ENCODE data around the gene CNN1. TPM values are rescaled to one million over a fixed set of nuclear protein-coding genes. Genes with fewer than 3 reads are reported as not detected.

CNN1 gene
- total and polyA plus RNA-seq, 9 of the 15 experiments (the other 6 are each of a cell fraction or from before 2014, with no cell fraction given) = 0.23 to 10.6 (median 5.2) TPM

DNA sequence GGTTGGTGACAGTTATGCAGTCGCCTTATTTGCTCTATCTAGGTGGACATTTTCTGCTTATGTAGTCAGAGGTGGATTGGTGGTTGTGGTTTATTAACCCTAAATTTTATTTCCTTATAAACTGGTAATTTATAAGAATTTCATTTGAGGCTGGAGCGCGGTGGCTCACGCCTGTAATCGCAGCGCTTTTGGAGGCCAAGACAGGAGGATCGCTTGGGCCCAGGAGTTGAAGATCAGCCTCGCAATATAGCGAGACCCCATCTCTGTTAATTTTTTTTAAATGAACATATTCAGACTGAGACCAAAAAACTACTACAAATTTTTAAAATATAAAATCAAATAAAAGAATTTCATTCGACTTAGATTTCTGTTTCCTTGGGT lies 59.4 kb downstream of the CNN1 start:
- POLR2A ChIA-PET = interaction anchor here (0.6 to 0.7 kb wide), 4 partner anchors 24 to 171 kb away, joined by 3 to 5 read pairs (median 4); no protein-coding TSS in a partner anchor
- BruUV-seq (replicated peaks) = TSS peak; percentile 64
- peak overlapping the region; percentile 89 for H3K4me3 ChIP-seq
- peak overlapping the region; percentile 97 for H3K27ac ChIP-seq (ENCODE audit: extremely low read depth, low read depth, low read length)
- CTCF ChIA-PET (ENCODE audit: low intra/inter-chr PET ratio) = interaction anchor here (1.1 kb wide), 1 partner anchor 38 kb away, joined by 3 read pairs; no protein-coding TSS in a partner anchor
- peaks cover 55% of the 10 kb centered on the region for H3K79me2 ChIP-seq (ENCODE audit: control insufficient read depth, insufficient read depth, low read length)
- peaks cover 5% of the 10 kb centered on the region; the same call in 1 of the 2 replicates for H3K9me3 ChIP-seq (replicated peaks; ENCODE audit: control insufficient read depth, insufficient read depth, low read depth, low read length)
- DNase-seq (ENCODE audit: extremely low read depth in 1 of 4, low spot score in 3 of 4) = peak in 1 of 4 experiments; percentile 33
- peak overlapping the region; percentile 96 for H2AFZ ChIP-seq (ENCODE audit: low read depth, low read length)
- in situ Hi-C loops (cut with MboI) = no loop called here
- H3K27me3 ChIP-seq (ENCODE audit: control insufficient read depth in 2 of 2, insufficient read depth in 2 of 2, low read length in 2 of 2) = no peaks in the 10 kb centered on the region
- ATAC-seq = no peak
- H3K9me1 ChIP-seq (ENCODE audit: control insufficient read depth, insufficient read depth, low read length) = no peaks in the 10 kb centered on the region
- peak overlapping the region; percentile 96 to 98 for H3K9ac ChIP-seq (ENCODE audit: insufficient read depth in 1 of 2, low read depth in 2 of 2, low read length in 2 of 2)
- no peaks in the 10 kb centered on the region for H4K20me1 ChIP-seq (replicated peaks; ENCODE audit: control insufficient read depth, insufficient read depth, low read length)
- no peak for FAIRE-seq
- WGBS (ENCODE audit: insufficient coverage, low coverage, missing lambda C conversion rate) = 7% methylated on average over 10 of the region's 10 CpGs
- intact Hi-C loops (cut with micrococcal nuclease) = no loop called here
- H3K36me3 ChIP-seq (ENCODE audit: control insufficient read depth, insufficient read depth, low read length) = peaks cover 27% of the 10 kb centered on the region
- H3K4me2 ChIP-seq (ENCODE audit: insufficient read depth, low read length) = peak overlapping the region; percentile 88
- H3K4me1 ChIP-seq (replicated peaks in 1 of 2; ENCODE audit: control insufficient read depth in 2 of 2, insufficient read depth in 2 of 2, low read length in 2 of 2) = peaks cover 7 to 15% of the 10 kb centered on the region in 2 experiments
- 0 out of 4 replicates have a peak, but pooled peaks of 1 of the 2 experiments have one; percentile 24 for TF ChIP-seq BCLAF1 (IDR thresholded peaks at IDR 0.05; ENCODE audit: borderline replicate concordance in 1 of 2, control insufficient read depth in 1 of 2, low read depth in 2 of 2, low read length in 1 of 2)
- 0 out of 4 replicates have a peak, but pooled peaks of 1 of the 2 experiments have one; percentile 21 for TF ChIP-seq KDM1A (IDR thresholded peaks at IDR 0.05)
- TF ChIP-seq ZKSCAN8 (CRISPR knock-in tag; IDR thresholded peaks at IDR 0.05) = 0 out of 2 replicates have a peak, but pooled peaks have one; percentile 28
- TF ChIP-seq, protein P1, sequence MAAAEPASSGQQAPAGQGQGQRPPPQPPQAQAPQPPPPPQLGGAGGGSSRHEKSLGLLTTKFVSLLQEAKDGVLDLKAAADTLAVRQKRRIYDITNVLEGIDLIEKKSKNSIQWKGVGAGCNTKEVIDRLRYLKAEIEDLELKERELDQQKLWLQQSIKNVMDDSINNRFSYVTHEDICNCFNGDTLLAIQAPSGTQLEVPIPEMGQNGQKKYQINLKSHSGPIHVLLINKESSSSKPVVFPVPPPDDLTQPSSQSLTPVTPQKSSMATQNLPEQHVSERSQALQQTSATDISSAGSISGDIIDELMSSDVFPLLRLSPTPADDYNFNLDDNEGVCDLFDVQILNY (CRISPR knock-in tag; IDR thresholded peaks at IDR 0.05) = no peak
- 0 out of 2 replicates have a peak, but pooled peaks have one; percentile 23 for TF ChIP-seq MGA (IDR thresholded peaks at IDR 0.05)
